ENCODE results near the gene DCLK2.

DCLK2 gene

DNA sequence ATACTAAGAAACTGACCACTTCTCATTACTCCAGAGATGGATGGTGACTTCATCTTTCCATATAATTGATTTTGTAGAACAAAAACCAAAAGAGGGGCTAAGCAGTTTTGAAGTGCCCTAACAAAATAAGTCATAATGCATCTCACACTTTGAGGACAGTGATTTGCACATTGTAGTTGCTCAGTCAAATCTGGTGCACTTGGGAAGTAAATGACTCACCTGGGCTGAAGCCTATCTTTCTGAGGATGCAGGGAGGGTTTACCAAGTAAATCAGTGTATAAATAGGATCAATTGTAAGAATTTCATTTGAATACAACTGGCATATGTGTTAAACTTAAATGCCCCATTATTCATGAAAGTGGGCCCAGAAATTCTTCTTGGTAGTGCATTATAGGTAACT, 134.2 kb downstream of the DCLK2 start:
- DNase-seq, result no peak

DNA sequence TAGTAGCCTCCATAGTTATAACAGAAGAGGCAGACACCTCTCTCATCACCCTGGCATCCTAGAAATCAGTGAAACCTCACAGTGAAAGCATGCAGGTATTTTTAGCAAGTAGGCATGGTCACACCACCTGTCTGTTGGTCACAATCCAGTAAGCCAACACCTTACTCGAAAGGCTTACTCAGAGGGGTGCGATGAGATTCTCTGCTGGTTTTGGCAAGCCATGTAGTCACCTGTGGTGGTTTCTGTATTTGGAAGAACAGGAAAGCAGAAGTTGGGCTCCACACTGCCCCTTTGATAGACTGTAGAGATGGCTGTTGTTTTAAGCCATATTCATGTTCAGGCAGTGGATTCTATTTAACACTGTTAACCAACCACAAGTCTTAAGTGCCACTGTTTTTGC, 134.7 kb downstream of the DCLK2 start:
- no peak for DNase-seq

DNA sequence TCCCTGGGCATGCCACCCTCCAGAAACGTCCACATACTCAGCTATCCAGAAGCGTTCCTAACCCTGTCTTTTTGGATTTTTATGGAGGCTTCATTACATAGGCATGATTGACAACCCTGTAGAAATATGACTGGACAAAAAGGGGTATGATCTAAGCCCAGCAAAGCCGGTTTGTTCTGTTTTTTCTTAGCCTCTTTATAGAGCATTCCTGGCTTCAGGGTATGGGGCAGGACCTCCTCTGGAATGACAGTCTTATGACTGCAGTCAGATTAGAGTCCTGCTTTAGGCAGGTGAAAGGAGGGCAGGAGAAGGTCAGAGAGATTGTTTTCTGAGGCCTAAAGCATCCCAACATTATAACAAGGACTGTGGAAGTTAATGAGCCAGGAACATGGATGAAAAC, 137.4 kb downstream of the DCLK2 start:
- DNase-seq, result no peak

GRCh38 chr4:150216726-150217125, 138.5 kb downstream of the DCLK2 start:
- DNase-seq, result no peak

- DNase-seq, result no peak
Observed at GRCh38 chr4:150217192-150217591, 138.9 kb downstream of the DCLK2 start.

- no peak for DNase-seq
Observed at GRCh38 chr4:150217808-150218207, 139.6 kb downstream of the DCLK2 start.

DNA sequence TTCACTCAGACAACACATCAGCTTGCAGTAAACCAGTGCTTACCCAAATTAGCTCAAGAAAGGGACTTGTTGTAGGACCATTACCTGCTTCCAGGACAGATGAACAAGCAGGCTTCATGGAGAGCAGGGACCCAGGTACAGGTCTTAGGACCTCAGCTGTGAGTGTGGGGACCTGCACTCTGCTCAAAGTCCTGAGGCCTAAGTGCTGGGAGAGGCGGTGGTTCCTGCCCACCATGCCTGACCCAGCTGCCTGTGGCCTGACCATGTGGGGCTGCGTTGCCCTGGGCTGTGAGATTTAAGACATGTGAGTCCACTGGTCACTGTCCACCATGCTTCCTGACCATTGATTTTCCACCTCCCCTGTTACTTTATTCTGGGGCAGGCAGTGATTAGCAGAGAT, 140.2 kb downstream of the DCLK2 start:
- no peak for DNase-seq

DNA sequence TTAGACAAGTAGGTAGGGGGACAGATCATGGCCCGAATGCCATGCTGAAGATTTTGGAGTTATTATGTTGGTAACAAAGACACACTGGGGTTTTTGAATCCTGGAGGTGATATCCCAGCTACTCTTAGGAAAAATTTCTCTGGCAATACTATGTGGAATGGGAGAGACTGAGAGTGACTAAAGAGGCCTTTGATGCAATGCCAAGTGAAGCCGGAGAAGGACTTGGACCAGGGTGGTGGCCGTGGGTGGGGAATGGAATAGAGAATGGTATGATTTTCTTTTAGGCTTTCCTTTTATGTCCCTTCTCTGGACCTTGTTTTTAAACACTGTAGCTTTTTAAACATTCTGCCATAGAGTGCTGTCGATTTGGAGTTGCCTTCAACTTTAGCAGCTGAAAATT, 141.6 kb downstream of the DCLK2 start:
- no peak for DNase-seq

DNA sequence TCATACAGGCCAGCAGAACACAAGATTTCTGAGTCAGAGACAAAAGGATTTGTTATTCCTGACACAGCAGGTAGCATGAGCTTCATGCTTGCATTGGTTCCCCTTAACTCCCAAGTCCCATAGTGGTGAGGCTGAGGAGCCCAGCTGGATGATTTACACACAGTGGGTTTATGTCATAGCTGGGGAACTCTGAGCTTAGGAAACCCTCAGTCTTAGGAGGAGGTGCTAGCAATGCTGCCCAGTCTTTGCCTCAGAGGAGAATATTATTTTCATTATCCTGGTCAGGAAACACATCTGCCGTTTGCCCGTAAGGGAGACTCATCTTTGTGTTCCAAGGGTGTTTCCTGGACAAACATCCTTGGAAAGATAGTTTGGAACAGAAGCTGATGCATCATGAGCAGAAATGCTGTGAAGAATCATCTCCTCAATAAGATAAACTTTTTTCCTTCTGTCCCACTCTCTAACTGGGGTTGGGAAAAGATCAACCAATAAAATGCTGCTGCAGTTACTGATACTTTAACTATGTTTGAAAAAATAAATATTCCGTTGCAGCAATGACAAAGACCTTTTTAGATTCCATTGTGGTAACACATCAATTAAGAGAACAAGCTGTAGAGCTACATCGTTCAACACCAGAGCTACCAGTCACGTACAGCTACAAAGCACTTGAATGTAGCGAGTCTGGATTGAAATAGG, 146.8 kb downstream of the DCLK2 start:
- DNase-seq, result no peak

DNA sequence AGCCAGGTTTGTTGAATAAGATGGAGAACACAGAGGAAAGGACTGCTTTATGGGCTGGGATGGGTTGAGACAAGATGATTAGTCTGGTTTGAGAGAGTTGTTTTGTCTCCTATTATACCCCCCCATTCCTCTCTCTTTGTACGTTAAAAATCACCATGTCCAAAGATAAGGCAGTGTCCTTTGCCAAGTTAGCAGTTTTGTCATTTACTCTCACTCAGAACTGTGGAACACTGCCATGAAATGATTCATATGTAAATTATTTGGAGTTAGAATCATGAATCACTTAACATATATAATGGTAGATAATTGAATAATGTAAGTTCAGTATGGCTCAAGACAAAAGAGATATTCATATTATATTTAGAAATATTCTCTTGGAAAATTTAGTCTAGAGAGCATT, 151.3 kb downstream of the DCLK2 start:
- no peak for DNase-seq

DNA sequence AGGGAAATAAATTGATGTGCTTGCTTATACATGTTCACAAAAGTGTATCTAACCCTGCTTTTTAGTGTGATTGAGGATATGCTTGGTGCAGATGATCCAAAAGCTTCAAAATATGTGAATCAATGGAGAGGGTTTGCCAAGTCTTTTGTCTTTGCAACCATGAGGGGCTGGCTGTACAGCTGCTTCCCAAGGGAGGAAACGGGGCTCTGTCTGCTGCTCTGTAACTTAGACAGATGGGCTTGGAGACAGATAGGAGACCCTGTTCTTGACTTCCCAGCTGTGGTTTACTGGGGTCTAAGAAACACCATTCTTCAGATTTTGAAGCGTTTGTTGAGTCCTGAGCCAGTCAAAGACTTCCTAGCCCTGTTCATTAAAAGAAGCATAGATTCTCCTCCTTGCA, 152.3 kb downstream of the DCLK2 start:
- DNase-seq, result no peak

DNA sequence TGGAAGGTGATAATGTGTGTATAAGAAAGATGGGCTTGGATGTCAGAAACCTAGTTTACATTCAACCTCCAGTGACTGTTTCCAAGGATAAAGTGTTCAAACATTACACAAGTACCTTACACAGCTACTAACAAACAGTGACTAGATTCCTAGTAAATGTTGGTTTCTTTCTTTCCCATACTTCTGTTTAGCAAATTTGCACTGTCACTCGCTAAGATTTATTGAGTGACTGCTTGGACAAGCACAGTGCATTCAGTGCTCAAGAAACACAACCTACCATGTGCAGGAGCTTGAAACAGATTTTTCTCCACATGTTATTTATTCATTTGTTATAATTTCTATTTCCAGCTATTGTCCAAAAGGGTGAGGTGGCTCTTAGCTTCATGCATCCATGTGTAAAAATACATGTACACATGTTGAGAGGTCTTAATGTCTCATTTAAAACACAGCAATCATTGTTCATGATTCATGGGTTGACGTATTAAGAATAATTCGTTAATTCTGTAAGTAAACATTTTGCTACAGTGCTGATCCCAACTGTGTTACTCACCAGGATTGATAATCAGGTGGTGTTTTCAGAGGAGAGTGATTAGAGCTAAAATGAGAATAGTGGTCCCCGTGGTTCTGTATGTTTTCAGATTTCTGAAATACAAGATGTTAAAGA, 153.0 kb downstream of the DCLK2 start:
- no peak for DNase-seq

GRCh38 chr4:150232029-150232428, 153.8 kb downstream of the DCLK2 start:
- no peak for DNase-seq

DNA sequence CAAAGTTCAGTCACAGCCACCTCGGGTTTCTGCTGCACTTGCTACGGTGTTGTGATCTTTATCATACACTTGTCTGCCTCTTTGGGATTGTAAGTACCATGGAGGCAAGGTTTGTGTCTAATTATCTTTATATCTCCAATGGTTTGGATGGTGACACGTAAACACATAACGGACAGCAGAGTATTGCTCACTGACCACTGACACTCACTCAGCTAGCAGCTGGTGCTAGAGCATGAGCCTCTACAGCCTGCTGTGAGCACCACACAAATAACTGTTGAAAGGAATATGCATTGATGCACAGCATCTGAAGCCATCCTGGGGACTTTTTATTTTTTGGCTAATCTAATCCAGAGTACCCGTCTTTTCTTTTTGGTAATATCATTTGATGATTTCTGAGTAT, 156.0 kb downstream of the DCLK2 start:
- DNase-seq, result no peak

GRCh38 chr4:150235317-150235716, 157.1 kb downstream of the DCLK2 start:
- no peak for DNase-seq

DNA sequence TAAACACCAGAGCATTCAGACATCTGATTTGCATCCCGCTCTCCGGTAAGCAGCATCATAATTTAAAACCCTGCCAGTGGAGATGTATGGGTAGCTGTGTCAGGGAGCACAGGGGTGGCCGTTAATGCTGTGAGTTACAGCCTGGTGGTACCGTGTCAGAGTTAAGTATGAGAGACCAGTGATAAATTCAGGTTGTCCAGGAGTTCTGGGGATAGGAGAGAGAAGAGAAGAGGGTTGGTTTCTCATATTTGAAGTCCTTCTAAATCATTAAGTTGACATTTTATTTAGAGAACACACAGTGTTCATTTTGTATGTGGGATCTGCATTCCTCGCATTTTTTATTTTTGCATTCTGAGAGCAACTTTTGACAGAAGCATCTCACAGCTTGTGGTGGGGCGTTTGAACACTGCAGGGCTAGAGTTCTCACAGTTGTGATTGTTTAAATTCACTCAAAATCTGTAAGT, 157.6 kb downstream of the DCLK2 start:
- no peak for DNase-seq

DNA sequence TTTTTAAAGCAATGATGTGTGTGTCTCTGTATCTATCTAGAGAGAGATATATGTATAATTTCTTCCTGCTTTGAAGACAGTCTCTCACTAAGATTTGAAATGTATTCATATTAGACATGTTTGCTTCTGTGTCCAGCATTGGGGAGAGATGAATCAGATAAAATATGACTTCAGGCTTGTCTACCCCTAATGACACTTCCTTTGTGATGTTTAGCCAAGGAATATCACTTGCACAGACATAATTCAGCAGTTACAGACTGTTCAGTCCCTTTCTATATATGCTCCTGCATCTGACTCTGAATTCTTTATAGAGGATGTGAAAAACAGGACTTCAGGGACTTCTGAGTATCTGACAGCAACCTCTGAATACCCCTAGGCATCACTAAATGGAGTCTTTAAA, 158.4 kb downstream of the DCLK2 start:
- DNase-seq, result no peak

DNA sequence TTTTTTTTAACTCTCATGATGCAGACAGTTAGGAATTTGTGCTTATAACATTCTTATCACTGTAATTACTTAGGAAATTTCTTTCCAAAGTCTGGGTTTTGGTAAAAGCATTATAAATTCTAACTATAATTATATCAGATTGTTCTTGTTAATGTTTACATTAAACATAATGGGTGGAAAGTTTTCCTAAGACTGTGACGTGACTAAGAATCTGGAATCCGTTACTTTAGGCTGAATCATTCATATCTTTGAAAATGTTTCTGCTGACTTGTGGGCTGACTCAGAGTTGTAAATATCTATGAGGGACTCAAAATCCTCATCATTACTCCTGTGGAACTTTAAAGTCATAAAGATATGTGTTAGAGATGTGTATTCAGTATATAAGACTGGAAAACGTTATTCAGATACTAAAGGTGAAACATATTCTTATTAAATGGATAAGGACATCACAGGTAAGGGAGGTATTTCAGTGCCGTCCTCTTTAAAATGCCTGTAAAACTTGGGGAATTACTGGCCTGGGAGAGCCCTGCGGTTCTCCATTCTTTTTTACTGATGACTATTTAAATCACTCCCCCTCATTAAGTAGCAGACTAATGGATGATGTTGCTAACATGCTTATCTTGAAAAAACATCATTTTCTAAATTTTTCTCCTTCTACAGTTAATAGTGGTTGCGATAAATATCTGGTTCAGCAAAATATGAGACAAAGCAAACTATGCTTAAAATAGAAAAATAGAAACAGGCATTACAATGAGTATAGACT, 159.0 kb downstream of the DCLK2 start:
- DNase-seq, result no peak

GRCh38 chr4:150238591-150238990, 160.3 kb downstream of the DCLK2 start:
- no peak for DNase-seq

DNA sequence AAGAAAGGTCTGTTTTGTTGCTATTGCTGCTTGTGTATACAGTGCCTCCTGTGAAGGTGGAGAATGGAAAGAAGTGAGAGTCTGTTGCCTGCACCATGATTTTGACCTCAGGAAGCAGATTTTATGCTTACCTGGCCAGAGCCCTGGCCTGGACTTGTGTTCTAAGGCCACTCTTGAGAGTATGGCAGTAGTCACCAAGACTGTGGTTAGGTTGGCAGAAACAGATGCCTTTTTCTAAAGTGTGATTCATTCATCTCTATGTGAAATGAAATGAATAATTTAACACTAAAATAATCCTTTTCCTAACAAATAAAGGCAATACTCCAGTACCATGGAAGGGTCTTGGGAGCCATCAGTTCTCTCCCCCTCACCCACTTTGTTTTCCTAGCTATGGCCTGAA, 161.8 kb downstream of the DCLK2 start:
- DNase-seq, result no peak

DNA sequence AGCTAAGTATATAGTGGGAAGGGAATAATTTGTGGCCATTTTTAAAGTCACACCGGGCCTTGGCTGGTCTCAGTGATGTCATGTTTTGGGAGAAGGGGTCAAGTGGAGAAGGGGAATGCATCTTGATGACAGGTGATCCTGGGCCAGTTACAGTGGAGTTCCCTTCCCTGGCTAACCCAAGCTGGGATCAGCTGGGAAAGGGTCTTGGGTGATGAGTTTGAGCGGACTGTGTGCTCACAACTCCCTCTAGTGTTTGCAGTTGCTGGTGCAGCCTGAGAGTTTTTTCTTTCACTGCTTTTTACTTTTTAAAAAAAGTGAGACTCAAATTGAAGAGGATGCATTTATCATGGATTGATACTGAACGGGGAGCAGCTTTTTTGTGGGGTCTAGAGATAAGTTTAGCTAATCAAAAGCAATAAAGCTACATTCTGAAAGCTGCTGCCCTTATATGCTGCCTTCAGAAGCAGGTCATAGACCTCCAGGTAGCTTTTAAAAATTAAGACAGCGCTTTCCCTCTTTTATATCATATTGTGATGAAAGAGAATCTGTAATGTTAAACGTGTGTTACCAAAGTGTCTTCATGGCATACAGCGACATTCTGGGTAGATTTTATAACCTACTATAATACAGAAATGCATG, 164.7 kb downstream of the DCLK2 start:
- DNase-seq, result no peak

DNA sequence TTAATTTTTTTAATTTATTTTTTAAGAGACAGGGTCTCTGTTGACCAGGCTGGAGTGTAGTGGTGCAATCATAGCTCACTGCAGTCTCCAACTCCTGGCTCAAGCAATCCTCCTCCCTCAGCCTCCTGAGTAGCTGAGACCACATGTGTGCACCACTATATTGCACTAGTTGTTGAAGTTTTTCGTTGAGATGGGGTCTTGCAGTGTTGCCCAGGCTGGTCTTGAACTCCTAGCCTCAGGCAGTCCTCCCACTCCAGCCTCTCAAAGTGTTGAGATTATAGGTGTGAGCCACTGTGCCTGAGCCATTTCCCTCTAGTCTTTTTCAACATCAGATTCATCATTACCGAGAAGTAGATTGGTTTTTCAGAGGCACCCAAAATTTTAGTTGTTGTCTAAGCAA, 165.7 kb downstream of the DCLK2 start:
- DNase-seq, result no peak

- DNase-seq, result no peak
Observed at GRCh38 chr4:150244600-150244999, 166.4 kb downstream of the DCLK2 start.

DNA sequence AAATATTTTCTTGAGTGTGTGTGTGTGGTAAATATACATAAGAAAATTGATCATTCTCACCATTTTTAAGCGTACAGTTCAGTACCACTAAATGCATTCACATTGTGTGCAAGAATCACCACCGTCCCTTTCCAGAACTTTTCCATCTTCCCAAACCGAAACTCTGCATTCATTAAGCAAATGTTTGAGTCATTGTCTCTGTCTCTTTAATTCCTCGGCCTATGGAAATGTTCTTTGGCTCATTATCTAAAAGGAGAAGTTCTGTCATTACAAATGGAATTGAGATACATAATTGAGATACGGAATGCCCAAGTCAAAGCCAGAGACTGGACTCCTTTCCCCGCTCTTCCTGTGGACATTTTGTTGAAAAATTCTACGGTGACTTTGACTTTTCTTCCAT, 168.9 kb downstream of the DCLK2 start:
- DNase-seq, result no peak

Measured in GOT3 (cell line).